Measurements from ENCODE around the gene ECI2.

DNA sequence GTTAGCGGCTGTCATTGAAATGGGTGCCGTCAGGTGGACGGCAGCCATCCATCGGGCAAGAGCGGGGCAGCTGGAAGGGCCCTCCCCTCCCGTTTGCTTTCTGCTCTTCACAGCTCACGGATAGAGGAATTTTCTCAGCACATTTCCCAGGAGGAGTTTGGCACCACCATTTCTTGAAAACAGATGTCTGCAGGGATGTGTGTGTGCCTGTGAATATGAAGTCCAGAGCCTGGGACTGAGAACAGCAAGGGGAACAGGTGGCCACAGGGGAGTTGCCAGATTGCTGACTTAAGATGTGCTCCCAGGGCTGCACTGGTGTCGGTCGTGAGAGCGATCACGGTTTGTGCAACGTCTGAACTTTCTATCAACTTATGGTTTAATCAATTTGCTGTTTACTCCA, 22.1 kb upstream of the ECI2 start:
- TF ChIP-seq CTCF (IDR thresholded peaks at IDR 0.05), result no peak
- no peak for TF ChIP-seq EZH2phosphoT487 (IDR thresholded peaks at IDR 0.05)
- TF ChIP-seq EZH2 (IDR thresholded peaks at IDR 0.05), result no peak
